Stomach (tissue), 4 donors: ENCODE data around the gene UCN.

Experiments used
- POLR2A ChIP-seq, 4 donors: fragments of 450-650 bp; IDR thresholded peaks; one replicate each; pipeline ENCODE4 v1.6.1; 2016; ENCODE audit warnings: antibody characterized with exemption in 4 of 4, control low read depth in 2 of 4, mild to moderate bottlenecking in 1 of 4, moderate library complexity in 1 of 4
- POLR2AphosphoS5 ChIP-seq, 3 donors: sonication (generic); formaldehyde crosslinking; IDR thresholded peaks; one replicate each; pipeline ENCODE4 v1.6.1; 2016; ENCODE audit warnings: antibody characterized with exemption in 3 of 3
- TF ChIP-seq, protein P1 (sequence below), 7 experiments: fragments of 450-650 bp in 4 of 7; fragments of 200-600 bp in 3 of 7; sonication (generic) in 3 of 7; IDR thresholded peaks; one replicate each; pipeline ENCODE4 v1.5.1; 2016 to 2019; ENCODE audit warnings: antibody characterized with exemption in 7 of 7, control low read depth in 2 of 7, mild to moderate bottlenecking in 1 of 7

DNA sequence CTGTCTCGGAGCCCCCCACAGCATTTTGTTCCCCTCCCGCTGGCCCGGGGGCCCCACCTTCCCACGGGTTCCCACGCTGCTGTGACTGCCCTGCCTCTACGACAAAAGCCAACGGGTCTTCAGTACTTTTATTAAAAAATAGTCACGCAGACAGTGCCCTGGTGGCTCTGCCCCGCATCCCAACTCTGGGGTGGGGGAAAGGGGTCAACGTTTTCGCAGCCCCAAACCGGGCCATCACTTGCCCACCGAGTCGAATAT lies 1.0 kb downstream of the UCN start:
- TF ChIP-seq POLR2A (IDR thresholded peaks at IDR 0.05): no peak
- TF ChIP-seq, protein P1, sequence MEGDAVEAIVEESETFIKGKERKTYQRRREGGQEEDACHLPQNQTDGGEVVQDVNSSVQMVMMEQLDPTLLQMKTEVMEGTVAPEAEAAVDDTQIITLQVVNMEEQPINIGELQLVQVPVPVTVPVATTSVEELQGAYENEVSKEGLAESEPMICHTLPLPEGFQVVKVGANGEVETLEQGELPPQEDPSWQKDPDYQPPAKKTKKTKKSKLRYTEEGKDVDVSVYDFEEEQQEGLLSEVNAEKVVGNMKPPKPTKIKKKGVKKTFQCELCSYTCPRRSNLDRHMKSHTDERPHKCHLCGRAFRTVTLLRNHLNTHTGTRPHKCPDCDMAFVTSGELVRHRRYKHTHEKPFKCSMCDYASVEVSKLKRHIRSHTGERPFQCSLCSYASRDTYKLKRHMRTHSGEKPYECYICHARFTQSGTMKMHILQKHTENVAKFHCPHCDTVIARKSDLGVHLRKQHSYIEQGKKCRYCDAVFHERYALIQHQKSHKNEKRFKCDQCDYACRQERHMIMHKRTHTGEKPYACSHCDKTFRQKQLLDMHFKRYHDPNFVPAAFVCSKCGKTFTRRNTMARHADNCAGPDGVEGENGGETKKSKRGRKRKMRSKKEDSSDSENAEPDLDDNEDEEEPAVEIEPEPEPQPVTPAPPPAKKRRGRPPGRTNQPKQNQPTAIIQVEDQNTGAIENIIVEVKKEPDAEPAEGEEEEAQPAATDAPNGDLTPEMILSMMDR (IDR thresholded peaks at IDR 0.05): no peak
- no peak for TF ChIP-seq POLR2AphosphoS5 (IDR thresholded peaks at IDR 0.05)
